ENCODE data around the gene SP3. TPM values are rescaled to one million over a fixed set of nuclear protein-coding genes. Genes with fewer than 3 reads are reported as not detected.

The SP3 gene
- polyA plus RNA-seq, 1 donor, result 76.4 TPM

DNA sequence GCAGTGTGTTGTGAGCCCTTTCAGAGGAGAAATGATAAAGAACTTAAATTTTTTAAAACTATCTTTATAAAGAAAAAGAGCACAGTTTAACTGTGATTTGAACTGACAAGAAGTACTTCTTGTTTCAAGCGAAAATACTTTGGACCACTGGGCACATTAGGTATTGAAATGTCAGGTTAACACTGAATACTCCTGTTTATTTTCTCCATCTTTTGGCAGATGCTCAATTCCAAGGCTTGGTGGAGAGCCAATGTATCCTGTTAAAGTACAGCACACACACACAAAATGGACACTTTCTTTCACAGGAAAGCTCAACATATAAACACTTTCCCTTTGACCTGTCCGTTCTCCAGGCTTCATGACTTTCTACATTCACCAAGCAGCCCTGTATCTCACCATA is 32.6 kb upstream of the SP3 start:
- DNase-seq, result no peak
- Histone ChIP-seq H3K36me3 (ENCODE audit: control insufficient read depth, insufficient read depth, low read length) (no peaks in the 10 kb centered on the region), H3K27ac (ENCODE audit: low read length) (no peak overlapping the region), H3K9me3 (ENCODE audit: control insufficient read depth, low read depth, low read length) (no peaks in the 10 kb centered on the region), H3K4me3 (ENCODE audit: low read length) (no peak overlapping the region), H3K27me3 (ENCODE audit: control insufficient read depth, insufficient read depth, low read length) (no peaks in the 10 kb centered on the region), H3K4me1 (ENCODE audit: control insufficient read depth, insufficient read depth, low read length) (no peaks in the 10 kb centered on the region)
- no CpG with 5 or more reads among the region's 2 CpGs for WGBS (ENCODE audit: insufficient coverage, low lambda C conversion rate)

- Histone ChIP-seq H3K4me1 (ENCODE audit: control insufficient read depth, insufficient read depth, low read length) (no peaks in the 10 kb centered on the region), H3K27me3 (ENCODE audit: control insufficient read depth, insufficient read depth, low read length) (no peaks in the 10 kb centered on the region), H3K36me3 (ENCODE audit: control insufficient read depth, insufficient read depth, low read length) (no peaks in the 10 kb centered on the region), H3K27ac (ENCODE audit: low read length) (no peak overlapping the region), H3K4me3 (ENCODE audit: low read length) (no peak overlapping the region), H3K9me3 (ENCODE audit: control insufficient read depth, low read depth, low read length) (no peaks in the 10 kb centered on the region)
- DNase-seq, result peak in 1 of 2 donors; percentile 25
- WGBS (ENCODE audit: insufficient coverage, low lambda C conversion rate), result 80% methylated on average over 1 of the region's 7 CpGs
These were observed 32.1 kb upstream of the SP3 start for GRCh38 chr2:173997269-173997668.

GRCh38 chr2:173996766-173997165 is 31.6 kb upstream of the SP3 start:
- Histone ChIP-seq H3K36me3 (ENCODE audit: control insufficient read depth, insufficient read depth, low read length) (no peaks in the 10 kb centered on the region), H3K4me1 (ENCODE audit: control insufficient read depth, insufficient read depth, low read length) (no peaks in the 10 kb centered on the region), H3K4me3 (ENCODE audit: low read length) (no peak overlapping the region), H3K27me3 (ENCODE audit: control insufficient read depth, insufficient read depth, low read length) (no peaks in the 10 kb centered on the region), H3K9me3 (ENCODE audit: control insufficient read depth, low read depth, low read length) (no peaks in the 10 kb centered on the region), H3K27ac (ENCODE audit: low read length) (no peak overlapping the region)
- DNase-seq, result no peak
- WGBS (ENCODE audit: insufficient coverage, low lambda C conversion rate), result no CpG with 5 or more reads among the region's 2 CpGs

DNA sequence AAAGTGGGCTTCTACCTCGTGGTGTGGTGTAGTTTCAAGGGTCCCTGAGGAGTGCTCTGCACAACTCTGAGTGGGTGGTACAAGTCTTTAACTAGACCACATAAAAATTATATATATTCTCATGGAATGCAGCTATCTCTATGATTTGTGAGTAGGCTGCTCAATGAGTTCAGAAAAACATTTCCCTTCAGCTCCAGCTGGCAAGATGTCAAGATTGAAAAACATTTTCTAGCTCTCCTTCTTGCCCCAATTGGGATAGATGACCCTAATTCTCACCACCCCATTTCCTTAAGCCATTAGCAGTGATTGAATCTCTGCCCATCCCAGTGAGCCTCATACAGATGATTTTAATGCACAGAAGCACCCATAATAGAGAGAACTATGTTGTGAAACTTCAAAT is 28.3 kb upstream of the SP3 start:
- H3K36me3 ChIP-seq (ENCODE audit: control insufficient read depth, insufficient read depth, low read length), result no peaks in the 10 kb centered on the region
- DNase-seq, result no peak
- no peak overlapping the region for H3K4me3 ChIP-seq (ENCODE audit: low read length)
- WGBS (ENCODE audit: insufficient coverage, low lambda C conversion rate), result 100% methylated on average over 1 of the region's 1 CpG
- H3K9me3 ChIP-seq (ENCODE audit: control insufficient read depth, low read depth, low read length), result no peaks in the 10 kb centered on the region
- no peaks in the 10 kb centered on the region for H3K4me1 ChIP-seq (ENCODE audit: control insufficient read depth, insufficient read depth, low read length)
- H3K27me3 ChIP-seq (ENCODE audit: control insufficient read depth, insufficient read depth, low read length), result no peaks in the 10 kb centered on the region
- H3K27ac ChIP-seq (ENCODE audit: low read length), result no peak overlapping the region

- DNase-seq, result no peak
- WGBS (ENCODE audit: insufficient coverage, low lambda C conversion rate), result no CpG with 5 or more reads among the region's 5 CpGs
- H3K36me3 ChIP-seq (ENCODE audit: control insufficient read depth, insufficient read depth, low read length), result no peaks in the 10 kb centered on the region
- no peak overlapping the region for H3K27ac ChIP-seq (ENCODE audit: low read length)
- no peaks in the 10 kb centered on the region for H3K9me3 ChIP-seq (ENCODE audit: control insufficient read depth, low read depth, low read length)
- H3K4me1 ChIP-seq (ENCODE audit: control insufficient read depth, insufficient read depth, low read length), result no peaks in the 10 kb centered on the region
- no peak overlapping the region for H3K4me3 ChIP-seq (ENCODE audit: low read length)
- H3K27me3 ChIP-seq (ENCODE audit: control insufficient read depth, insufficient read depth, low read length), result no peaks in the 10 kb centered on the region
These were observed 26.8 kb upstream of the SP3 start for GRCh38 chr2:173991856-173992588.

DNA sequence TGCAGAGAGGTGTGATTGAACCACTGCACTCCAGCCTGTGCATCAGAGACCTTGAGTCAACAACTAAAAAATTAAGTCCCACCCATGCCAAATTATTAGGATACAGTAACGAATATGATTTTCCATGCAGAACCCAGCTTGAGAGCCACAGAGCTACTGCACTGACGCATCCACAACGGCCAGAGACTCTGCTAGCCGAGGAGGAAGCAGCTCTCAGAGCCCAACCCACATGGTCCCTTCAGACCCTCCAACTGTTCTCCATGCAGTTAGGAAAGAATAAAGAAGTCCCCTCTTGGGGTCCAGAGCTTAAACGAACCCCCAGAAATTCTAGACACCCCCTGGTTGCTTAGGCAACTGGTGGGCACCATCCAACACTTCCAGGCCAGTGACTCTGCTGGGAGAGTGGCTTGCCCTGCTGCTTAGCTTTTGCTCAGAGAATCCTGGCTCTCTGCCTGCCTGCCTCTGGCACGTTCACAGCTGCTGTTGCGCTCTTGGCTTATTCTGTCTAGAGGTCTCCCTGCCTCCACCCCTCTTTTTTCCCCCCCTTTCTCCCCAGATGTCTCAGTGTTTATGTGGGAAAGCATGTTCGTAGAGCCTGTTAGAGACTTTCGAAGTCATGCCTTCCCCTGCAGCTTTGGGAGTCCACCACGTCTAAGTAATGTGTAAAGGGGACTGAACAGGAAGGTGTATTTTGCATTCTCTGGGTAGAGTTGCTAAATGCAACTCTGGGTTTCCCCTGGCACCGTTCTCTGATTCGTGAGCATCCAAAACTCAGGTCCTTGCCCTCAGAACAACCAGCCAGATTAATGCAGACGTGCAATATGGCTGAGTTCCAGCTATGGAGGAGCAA is 26.0 kb upstream of the SP3 start:
- H3K27ac ChIP-seq (ENCODE audit: low read length), result no peak overlapping the region
- WGBS (ENCODE audit: insufficient coverage, low lambda C conversion rate), result no CpG with 5 or more reads among the region's 13 CpGs
- no peaks in the 10 kb centered on the region for H3K27me3 ChIP-seq (ENCODE audit: control insufficient read depth, insufficient read depth, low read length)
- no peaks in the 10 kb centered on the region for H3K9me3 ChIP-seq (ENCODE audit: control insufficient read depth, low read depth, low read length)
- no peak overlapping the region for H3K4me3 ChIP-seq (ENCODE audit: low read length)
- DNase-seq, result peak in 1 of 2 donors; percentile 50
- no peaks in the 10 kb centered on the region for H3K36me3 ChIP-seq (ENCODE audit: control insufficient read depth, insufficient read depth, low read length)
- peaks cover 4% of the 10 kb centered on the region for H3K4me1 ChIP-seq (ENCODE audit: control insufficient read depth, insufficient read depth, low read length)

DNA sequence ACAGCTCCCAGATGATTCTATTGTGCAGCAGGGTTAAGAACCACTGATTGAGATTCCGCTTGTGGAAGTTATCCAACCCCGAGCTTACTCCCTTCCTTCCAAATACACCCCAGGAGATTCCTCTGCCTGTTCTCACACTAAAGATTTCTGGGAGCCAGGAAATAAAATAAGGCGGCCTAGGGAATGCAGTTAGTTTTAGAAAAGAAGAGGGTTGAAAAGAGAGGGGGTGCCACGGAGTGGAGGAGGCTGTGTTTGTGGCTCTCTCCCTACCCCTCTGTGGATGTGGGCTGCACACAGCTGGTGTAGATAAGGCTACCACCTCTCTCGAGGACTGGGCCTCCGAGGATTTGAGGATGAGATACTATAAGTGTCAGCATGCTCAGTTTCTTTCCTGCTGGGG is 25.1 kb upstream of the SP3 start:
- no peak for DNase-seq
- WGBS (ENCODE audit: insufficient coverage, low lambda C conversion rate), result no CpG with 5 or more reads among the region's 6 CpGs
- Histone ChIP-seq H3K4me3 (ENCODE audit: low read length) (no peak overlapping the region), H3K36me3 (ENCODE audit: control insufficient read depth, insufficient read depth, low read length) (no peaks in the 10 kb centered on the region), H3K4me1 (ENCODE audit: control insufficient read depth, insufficient read depth, low read length) (peaks cover 10% of the 10 kb centered on the region), H3K9me3 (ENCODE audit: control insufficient read depth, low read depth, low read length) (no peaks in the 10 kb centered on the region), H3K27ac (ENCODE audit: low read length) (no peak overlapping the region), H3K27me3 (ENCODE audit: control insufficient read depth, insufficient read depth, low read length) (no peaks in the 10 kb centered on the region)

DNA sequence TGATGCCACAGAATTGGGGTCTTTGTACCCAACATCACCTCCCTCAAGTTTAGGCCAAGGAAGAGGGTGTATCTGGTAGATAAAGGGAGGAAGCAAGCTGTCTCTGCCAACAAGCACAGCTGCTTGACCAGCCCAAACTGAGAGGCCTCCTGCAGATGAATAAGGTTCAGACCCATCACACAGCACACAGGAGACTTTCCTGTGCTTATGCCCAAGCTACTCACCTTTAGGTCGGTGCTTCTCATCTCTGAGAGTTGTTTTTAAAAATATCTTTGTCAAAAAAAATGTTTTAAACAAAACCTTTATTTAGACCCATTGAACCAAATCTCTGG is 24.7 kb upstream of the SP3 start:
- Histone ChIP-seq H3K4me3 (ENCODE audit: low read length) (no peak overlapping the region), H3K27ac (ENCODE audit: low read length) (no peak overlapping the region)
- WGBS (ENCODE audit: insufficient coverage, low lambda C conversion rate), result no CpG with 5 or more reads among the region's 1 CpG

GRCh38 chr2:173989160-173989883 is 24.1 kb upstream of the SP3 start:
- H3K36me3 ChIP-seq (ENCODE audit: control insufficient read depth, insufficient read depth, low read length), result no peaks in the 10 kb centered on the region
- WGBS (ENCODE audit: insufficient coverage, low lambda C conversion rate), result 89% methylated on average over 3 of the region's 7 CpGs
- no peak overlapping the region for H3K4me3 ChIP-seq (ENCODE audit: low read length)
- DNase-seq, result no peak
- no peaks in the 10 kb centered on the region for H3K9me3 ChIP-seq (ENCODE audit: control insufficient read depth, low read depth, low read length)
- peaks cover 15% of the 10 kb centered on the region for H3K4me1 ChIP-seq (ENCODE audit: control insufficient read depth, insufficient read depth, low read length)
- H3K27ac ChIP-seq (ENCODE audit: low read length), result no peak overlapping the region
- no peaks in the 10 kb centered on the region for H3K27me3 ChIP-seq (ENCODE audit: control insufficient read depth, insufficient read depth, low read length)

More for the DNA sequence above, 24.7 kb upstream of the SP3 start:
- DNase-seq, result no peak
- Histone ChIP-seq H3K36me3 (ENCODE audit: control insufficient read depth, insufficient read depth, low read length) (no peaks in the 10 kb centered on the region), H3K4me1 (ENCODE audit: control insufficient read depth, insufficient read depth, low read length) (peaks cover 13% of the 10 kb centered on the region), H3K27me3 (ENCODE audit: control insufficient read depth, insufficient read depth, low read length) (no peaks in the 10 kb centered on the region), H3K9me3 (ENCODE audit: control insufficient read depth, low read depth, low read length) (no peaks in the 10 kb centered on the region)

GRCh38 chr2:173986805-173987204 is 21.6 kb upstream of the SP3 start:
- Histone ChIP-seq H3K27me3 (ENCODE audit: control insufficient read depth, insufficient read depth, low read length) (no peaks in the 10 kb centered on the region), H3K36me3 (ENCODE audit: control insufficient read depth, insufficient read depth, low read length) (no peaks in the 10 kb centered on the region), H3K27ac (ENCODE audit: low read length) (no peak overlapping the region), H3K9me3 (ENCODE audit: control insufficient read depth, low read depth, low read length) (no peaks in the 10 kb centered on the region), H3K4me3 (ENCODE audit: low read length) (no peak overlapping the region), H3K4me1 (ENCODE audit: control insufficient read depth, insufficient read depth, low read length) (peaks cover 15% of the 10 kb centered on the region)
- peak in 1 of 2 donors; percentile 25 for DNase-seq
- WGBS (ENCODE audit: insufficient coverage, low lambda C conversion rate), result no CpG with 5 or more reads among the region's 2 CpGs
